COLO668 (cell line): ENCODE results near the gene YIPF6.
"Not testable (repeated sequence)": the region's sequence is repeated elsewhere in the genome, so short reads cannot be mapped to it uniquely, and the experiment has no call there.

Experiments
- DNase-seq: peaks from one replicate; lab custom pipeline; 2025; ENCODE audit not compliant: unreplicated experiment; lab: John Stamatoyannopoulos, UW

The YIPF6 gene

GRCh38 chrX:68498508-68499379 lies at the start of gene YIPF6:
YIPF6 (plus strand) TSS chrX:68499051; CDS start chrX:68499067, 16 bp downstream.
- peak; percentile 80 for DNase-seq

DNA sequence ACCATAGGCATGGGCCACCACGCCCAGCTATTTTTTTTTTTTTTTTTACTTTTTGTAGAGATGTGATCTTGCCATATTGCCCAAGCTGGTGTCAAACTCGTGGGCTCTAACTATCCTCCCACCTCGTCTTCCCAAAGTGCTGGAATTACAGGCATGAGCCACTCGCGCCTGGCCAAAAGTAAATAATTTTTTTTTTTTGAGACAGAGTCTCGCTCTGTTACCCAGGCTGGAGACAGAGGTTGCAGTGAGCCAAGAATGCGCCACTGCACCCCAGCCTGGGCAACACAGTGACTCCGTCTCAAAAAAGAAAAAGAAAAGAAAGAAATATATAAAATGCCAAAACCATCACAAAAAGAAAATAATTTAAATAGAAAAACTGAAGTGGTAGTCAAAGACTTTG lies 47.1 kb upstream of the YIPF6 start:
- no peak for DNase-seq

DNA sequence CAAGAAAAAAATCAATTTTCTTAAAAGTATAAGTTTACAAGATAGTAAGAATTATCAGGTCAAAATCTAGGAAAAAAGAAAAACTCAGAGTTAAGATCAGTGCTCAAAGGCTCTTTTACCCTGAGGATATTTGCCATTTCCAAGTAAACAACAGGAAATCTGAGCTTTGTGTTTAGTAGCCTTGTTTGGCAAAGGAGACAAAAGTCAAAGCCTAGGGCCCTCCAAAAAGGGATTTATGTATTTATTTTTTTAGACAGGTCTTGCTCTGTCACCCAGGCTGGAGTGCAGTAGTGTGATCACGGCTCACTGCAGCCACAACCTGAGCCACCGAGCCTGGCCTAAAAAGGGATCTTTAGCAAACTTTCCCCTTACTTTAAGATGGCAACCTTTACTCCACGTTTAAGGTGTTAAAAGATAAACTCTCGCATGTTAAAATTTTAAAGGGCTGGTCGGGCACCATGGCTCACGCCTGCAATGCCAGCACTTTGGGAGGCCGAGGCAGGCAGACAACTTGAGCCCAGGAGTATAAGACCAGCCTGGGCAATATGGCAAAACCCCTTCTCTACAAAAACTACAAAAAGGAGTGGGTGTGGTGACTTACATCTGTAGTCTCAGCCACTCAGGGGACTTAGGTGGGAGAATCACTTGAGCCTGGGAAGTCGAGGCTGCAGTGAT lies 44.2 kb upstream of the YIPF6 start:
- no peak for DNase-seq

- no peak for DNase-seq
Observed at GRCh38 chrX:68455151-68455510, 43.7 kb upstream of the YIPF6 start.

DNA sequence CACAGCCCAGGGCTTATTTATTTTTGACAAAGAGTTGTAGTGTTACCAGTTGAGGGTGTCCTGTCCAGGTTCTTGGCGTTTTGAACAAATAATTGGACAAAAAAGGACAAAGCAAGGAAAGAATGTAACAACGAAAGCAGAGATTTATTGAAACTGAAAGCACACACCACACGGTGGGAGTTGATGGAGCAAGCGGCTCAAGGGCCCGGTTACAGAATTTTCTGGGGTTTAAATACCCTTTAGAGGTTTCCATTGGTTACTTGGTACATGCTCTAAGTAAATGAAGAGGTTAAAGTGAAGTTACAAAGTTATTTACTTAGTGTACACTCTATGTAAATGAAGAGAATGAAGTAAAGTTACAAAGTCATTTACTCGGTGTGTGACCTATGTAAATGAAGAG lies 37.8 kb upstream of the YIPF6 start:
- no peak for DNase-seq

DNA sequence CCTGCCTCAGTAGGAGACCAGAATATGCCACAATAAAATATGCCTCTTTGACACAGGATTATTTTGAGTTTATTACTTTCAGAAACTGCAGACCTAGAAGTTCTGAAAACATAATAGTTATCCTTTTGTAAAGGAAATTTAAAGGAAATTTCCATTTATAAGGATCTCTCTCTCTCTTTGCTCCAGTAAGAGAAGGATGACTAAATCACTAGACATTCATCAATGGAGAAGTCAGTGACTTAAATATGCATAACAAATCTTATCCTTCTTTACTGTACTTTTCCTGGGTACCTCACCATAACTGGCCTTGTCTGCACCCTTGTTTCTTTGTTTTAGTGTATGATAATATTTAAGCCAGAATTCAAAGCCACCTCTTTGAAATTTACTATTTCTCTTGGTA lies 37.3 kb upstream of the YIPF6 start:
- DNase-seq = no peak

DNA sequence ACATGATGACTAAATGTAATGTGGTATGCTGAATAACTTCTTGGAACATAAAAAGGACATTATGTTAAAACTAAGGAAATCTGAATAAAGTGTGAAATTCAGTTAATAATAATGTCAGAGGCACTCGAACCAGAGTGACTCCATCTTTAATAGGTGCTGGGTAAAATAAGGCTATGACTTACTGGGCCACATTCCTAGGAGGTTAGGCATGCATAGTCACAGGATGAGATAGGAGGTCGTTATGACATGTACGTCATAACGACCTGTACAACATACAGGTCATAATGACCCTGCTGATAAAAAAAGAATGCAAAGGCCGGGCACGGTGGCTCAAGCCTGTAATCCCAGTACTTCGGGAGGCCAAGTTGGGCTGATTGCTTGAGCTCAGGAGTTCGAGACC lies 36.7 kb upstream of the YIPF6 start:
- no peak for DNase-seq

DNA sequence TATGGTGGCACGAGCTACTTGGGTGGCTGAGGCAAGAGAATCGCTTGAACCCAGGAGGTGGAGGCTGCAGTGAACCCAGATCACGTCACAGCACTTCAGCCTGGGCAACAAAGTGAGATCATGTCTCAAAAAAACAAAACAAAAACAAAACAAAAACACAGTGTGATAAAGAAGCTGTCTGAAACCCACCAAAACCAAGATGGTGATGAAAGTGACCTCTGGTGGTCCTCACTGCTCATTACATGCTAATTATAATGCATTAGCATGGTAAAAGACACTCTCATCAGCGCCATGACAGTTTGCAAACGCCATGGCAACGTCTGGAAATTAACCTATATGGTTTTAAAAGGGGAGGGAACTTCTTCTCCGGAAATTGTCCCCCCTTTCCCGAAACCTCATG lies 36.2 kb upstream of the YIPF6 start:
- DNase-seq = peak; percentile 2

DNA sequence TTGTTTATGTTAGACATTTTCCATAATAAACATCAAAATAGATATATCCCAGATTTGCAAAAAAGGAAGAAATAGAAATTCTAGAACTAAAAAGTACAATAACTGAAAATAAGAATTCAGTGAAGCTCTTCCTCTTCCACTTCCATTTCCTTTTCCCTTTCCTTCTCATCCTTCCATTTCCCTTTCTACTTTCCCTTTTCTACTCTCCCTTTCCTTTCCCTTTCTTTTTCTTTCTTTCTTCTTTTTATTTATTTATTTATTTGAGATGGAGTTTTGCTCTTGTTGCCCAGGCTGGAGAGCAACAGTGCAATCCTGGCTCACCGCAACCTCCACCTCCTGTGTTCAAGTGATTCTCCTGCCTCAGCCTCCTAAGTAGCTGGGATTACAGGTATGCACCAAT lies 35.0 kb upstream of the YIPF6 start:
- DNase-seq = no peak

DNA sequence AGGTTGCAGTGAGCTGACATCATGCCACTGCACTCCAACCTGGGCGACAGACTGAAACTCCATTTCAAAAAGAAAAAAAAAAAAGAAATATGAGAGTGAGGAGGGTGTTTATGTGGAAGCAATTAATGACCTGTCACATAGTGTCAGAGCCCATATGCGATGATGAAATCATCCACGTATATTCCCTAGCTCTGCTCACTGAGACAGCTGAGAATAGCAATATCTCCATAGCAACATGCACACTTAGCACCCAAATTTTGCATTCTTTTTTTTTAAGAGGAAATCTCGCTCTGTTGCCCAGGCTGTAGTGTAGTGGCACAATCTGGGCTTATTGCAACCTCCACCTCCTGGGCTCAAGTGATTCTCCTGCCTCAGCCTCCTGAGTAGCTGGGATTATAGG lies 34.1 kb upstream of the YIPF6 start:
- no peak for DNase-seq

- DNase-seq = no peak
Observed at GRCh38 chrX:68480969-68481368, 17.9 kb upstream of the YIPF6 start.

GRCh38 chrX:68486198-68486597 lies 12.7 kb upstream of the YIPF6 start:
- DNase-seq = not testable (repeated sequence)

DNA sequence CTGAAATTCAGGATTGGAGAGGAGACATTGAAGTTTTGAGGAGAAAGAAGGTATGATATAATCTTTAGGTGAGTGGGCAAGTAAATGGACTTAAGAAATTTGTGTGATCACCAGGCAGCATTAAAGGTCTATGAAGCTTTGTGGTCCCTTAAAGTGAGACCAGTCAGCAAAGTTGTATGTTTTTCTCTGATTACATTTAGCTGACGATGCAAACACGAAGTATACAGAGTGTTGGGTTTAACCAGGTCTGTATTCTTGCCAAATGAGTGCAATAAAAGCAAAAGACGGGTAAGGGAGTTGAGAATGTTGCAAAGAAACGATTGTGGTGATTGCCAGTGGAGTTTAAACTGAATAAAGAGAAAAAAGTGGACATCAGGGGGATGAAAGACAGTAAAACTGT lies 11.6 kb upstream of the YIPF6 start:
- DNase-seq = no peak

DNA sequence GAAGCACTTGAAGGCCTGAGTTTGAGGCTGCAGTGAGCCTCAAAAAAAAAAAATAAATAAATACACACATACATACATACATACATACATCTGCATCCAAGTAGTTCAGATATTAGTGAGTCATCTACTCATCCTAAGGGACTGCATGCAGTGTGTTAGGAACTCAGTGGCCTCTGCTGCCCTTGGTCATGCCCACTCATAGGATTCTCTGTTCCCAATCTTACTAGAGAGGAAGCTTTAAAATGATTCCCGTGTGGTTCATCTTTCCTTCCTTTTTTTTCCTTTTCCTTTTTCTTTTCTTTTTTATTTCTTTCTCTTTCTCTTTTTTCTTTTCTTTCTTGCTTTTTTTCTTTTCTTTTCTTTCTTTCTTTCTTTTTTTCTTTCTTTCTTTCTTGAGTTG lies 10.9 kb upstream of the YIPF6 start:
- no peak for DNase-seq

GRCh38 chrX:68488657-68489056 lies 10.2 kb upstream of the YIPF6 start:
- no peak for DNase-seq

GRCh38 chrX:68490644-68491043 lies 8.2 kb upstream of the YIPF6 start:
- no peak for DNase-seq

DNA sequence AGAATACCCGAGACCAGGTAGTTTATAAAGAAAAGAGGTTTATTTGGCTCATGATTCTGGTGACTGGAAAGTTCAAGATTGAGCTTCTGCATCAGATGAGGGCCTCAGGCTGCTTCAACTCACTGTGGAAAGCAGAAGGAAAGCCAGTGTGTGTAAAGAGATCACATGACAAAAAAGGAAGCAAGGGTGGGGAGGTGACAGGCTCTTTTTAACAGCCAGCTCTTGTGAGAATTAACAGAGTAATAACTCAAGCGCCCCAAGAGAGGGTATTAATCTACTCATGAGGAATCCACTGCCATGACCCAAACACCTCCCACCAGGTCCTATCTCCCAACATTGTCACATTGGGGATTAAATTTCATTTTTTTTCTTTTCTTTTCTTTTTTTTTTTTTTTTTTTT lies 6.3 kb upstream of the YIPF6 start:
- DNase-seq = no peak

DNA sequence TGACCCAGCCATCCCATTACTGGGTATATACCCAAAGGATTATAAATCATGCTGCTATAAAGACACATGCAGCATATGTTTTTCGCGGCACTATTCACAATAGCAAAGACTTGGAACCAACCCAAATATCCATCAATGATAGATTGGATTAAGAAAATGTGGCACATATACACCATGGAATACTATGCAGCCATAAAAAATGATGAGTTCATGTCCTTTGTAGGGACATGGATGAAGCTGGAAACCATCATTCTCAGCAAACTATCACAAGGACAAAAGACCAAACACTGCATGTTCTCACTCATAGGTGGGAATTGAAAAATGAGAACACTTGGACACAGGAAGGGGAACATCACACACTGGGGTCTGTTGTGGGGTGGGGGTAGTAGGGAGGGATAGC lies 5.1 kb upstream of the YIPF6 start:
- DNase-seq = not testable (repeated sequence)

GRCh38 chrX:68498044-68498507 lies 775 bp upstream of the YIPF6 start:
- no peak for DNase-seq

DNA sequence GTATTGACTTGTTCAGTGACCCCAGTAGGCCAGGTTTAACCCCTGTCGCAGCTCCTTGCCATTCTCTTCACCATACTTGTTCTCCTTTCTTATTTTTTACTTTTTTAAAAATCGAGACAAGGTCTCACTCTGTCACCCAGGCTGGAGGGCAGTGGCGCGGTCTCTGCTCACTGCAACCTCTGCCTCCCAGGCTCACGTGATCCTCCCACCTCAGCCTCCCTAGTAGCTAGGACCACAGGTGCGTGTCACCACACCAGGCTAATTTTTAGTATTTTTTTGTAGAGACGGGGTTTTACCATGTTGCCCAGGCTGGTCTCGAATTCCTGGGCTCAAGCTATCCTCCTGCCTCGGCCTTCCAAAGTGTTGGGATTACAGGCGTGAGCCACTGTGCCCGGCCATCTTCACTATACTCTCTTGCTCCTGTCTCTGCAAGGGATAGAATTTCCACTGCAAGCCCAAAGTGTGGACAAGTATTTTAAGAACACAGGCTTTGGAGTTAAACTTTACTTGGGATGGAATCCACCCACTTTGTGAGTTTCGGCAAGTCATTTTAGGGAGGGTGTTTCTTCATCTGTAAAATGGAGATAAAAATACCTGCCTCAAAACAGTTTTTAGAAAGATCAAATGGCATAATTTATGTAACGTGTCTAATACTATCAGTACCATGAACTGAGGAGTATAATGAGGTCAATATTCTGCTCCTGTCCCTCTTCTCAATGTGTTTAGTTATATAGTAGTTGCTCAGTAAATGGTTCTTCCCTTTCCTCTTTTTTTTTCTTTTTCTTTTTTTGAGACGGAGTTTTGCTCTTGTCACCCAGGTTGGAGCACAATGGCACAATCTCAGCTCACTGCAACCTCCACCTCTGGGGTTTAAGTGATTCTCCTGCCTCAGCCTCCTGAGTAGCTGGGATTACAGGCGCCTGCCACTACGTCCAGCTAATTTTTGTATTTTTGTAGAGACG lies 973 bp downstream of the YIPF6 start:
- DNase-seq = no peak
